Neuronal stem cell (in vitro differentiated cells): ENCODE results near the gene TIMP2.

Experiments
- DNase-seq: peaks from one replicate; pipeline ENCODE4 v3.0.0-alpha.2; 2013; ENCODE audit warnings: low spot score
- H2AFZ ChIP-seq: one replicate; pipeline ENCODE4 v1.6.1; 2013; ENCODE audit warnings: mild to moderate bottlenecking, low read length, inconsistent platforms
- H2AK5ac ChIP-seq: 2 replicates; pipeline ENCODE4 v1.6.1; 2013; ENCODE audit warnings: low read depth, mild to moderate bottlenecking, inconsistent platforms, low read length, moderate library complexity, mixed read lengths
- H2BK120ac ChIP-seq: 2 replicates; pipeline ENCODE4 v1.6.1; 2013; ENCODE audit warnings: low read depth, mild to moderate bottlenecking, inconsistent platforms, low read length, moderate library complexity, mixed read lengths
- H2BK12ac ChIP-seq: one replicate; pipeline ENCODE4 v1.6.1; 2013; ENCODE audit warnings: low read length, inconsistent platforms
- H2BK15ac ChIP-seq: 2 replicates; pipeline ENCODE4 v1.6.1; 2013; ENCODE audit warnings: mild to moderate bottlenecking, low read length, inconsistent platforms, mixed read lengths
- H2BK5ac ChIP-seq: one replicate; pipeline ENCODE4 v1.6.1; 2013; ENCODE audit warnings: inconsistent platforms, mild to moderate bottlenecking, low read length, moderate library complexity
- H3K14ac ChIP-seq: one replicate; pipeline ENCODE4 v1.6.1; 2013; ENCODE audit warnings: low read length, inconsistent platforms
- H3K18ac ChIP-seq: 2 replicates; pipeline ENCODE4 v1.6.1; 2013; ENCODE audit warnings: low read length, inconsistent platforms
- H3K23ac ChIP-seq: 2 replicates; pipeline ENCODE4 v1.6.1; 2013; ENCODE audit warnings: low read depth, mild to moderate bottlenecking, mixed read lengths, low read length, inconsistent platforms; ENCODE audit not compliant: poor library complexity
- H3K27ac ChIP-seq: replicated peaks from 3 replicates; pipeline ENCODE4 v1.5.1; 2013; ENCODE audit warnings: low read length, inconsistent platforms
- H3K27me3 ChIP-seq, 3 experiments: 2 replicates each; pipeline ENCODE4 v1.6.1; 2013; ENCODE audit warnings: low read length in 3 of 3, mild to moderate bottlenecking in 2 of 3, inconsistent platforms in 1 of 3, low read depth in 1 of 3, mixed read lengths in 1 of 3, moderate library complexity in 1 of 3; ENCODE audit not compliant: control insufficient read depth in 3 of 3, insufficient read depth in 3 of 3
- H3K36me3 ChIP-seq, 2 donors: replicated peaks in 1 of 2; 2 replicates each; pipeline ENCODE4 v1.6.1; 2013; ENCODE audit warnings: low read length in 2 of 2; ENCODE audit not compliant: control insufficient read depth in 2 of 2, insufficient read depth in 2 of 2
- H3K4ac ChIP-seq: 2 replicates; pipeline ENCODE4 v1.6.1; 2013; ENCODE audit warnings: inconsistent platforms, mild to moderate bottlenecking, low read length, moderate library complexity
- H3K4me1 ChIP-seq, 2 donors: 1 replicate in 1 of 2; 2 replicates in 1 of 2; pipeline ENCODE4 v1.6.1; 2013; ENCODE audit warnings: low read length in 2 of 2, low read depth in 1 of 2; ENCODE audit not compliant: control insufficient read depth in 2 of 2, insufficient read depth in 1 of 2
- H3K4me2 ChIP-seq: one replicate; pipeline ENCODE4 v1.6.1; 2013; ENCODE audit warnings: mild to moderate bottlenecking, low read length, inconsistent platforms; ENCODE audit not compliant: insufficient read depth, poor library complexity, severe bottlenecking
- H3K4me3 ChIP-seq, 2 donors: 2 replicates each; pipeline ENCODE4 v1.5.1; 2013; ENCODE audit warnings: low read length in 2 of 2, mild to moderate bottlenecking in 2 of 2, inconsistent platforms in 1 of 2, moderate library complexity in 1 of 2
- H3K79me1 ChIP-seq: one replicate; pipeline ENCODE4 v1.6.1; 2013; ENCODE audit warnings: low read depth, mild to moderate bottlenecking, inconsistent platforms, low read length, moderate library complexity
- H3K9ac ChIP-seq: one replicate; pipeline ENCODE4 v1.6.1; 2013; ENCODE audit warnings: mild to moderate bottlenecking, low read depth, low read length, inconsistent platforms; ENCODE audit not compliant: poor library complexity
- H3K9me3 ChIP-seq, 2 donors: replicated peaks in 1 of 2; 2 replicates each; pipeline versions ENCODE3 to v1.6.1; 2013; ENCODE audit warnings: low read length in 2 of 2, mild to moderate bottlenecking in 2 of 2, inconsistent platforms in 1 of 2, low read depth in 1 of 2, mixed read lengths in 1 of 2, moderate library complexity in 1 of 2; ENCODE audit not compliant: control insufficient read depth in 2 of 2, insufficient read depth in 1 of 2
- H4K8ac ChIP-seq: one replicate; pipeline ENCODE4 v1.6.1; 2013; ENCODE audit warnings: low read depth, mild to moderate bottlenecking, inconsistent platforms, low read length, moderate library complexity
- H4K91ac ChIP-seq: one replicate; pipeline ENCODE4 v1.6.1; 2013; ENCODE audit warnings: low read length, low read depth, mild to moderate bottlenecking, inconsistent platforms; ENCODE audit not compliant: poor library complexity
- WGBS, 2 donors: extraction: QIAGEN DNeasy Blood & Tissue Kit; methylation state at CpG; one replicate each; pipeline ENCODE4 v1.1.7; 2013; ENCODE audit warnings: missing lambda C conversion rate in 2 of 2, mixed read lengths in 1 of 2; ENCODE audit not compliant: insufficient read length in 2 of 2, insufficient replicate concordance in 1 of 2; ENCODE audit errors: extremely low coverage in 2 of 2; 5-methylcytosine and 5-hydroxymethylcytosine counted together

Gene TIMP2

DNA sequence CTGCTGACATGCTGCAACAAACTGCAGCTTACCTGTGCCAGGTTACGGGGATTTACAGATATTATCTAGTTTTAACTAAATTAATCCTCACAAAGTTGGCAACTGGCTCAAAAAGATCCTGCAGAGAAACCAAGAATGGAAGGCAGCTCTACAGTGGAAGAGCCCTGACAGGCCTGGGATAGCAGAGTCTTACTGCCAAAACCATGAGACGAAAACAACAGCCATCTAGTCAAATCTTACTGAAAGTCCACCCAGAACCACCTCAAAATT, 92.7 kb downstream of the TIMP2 start:
- no peak for DNase-seq
- Histone ChIP-seq H3K4me1 (no peaks in the 10 kb centered on the region), H3K9ac (no peak overlapping the region), H2BK120ac (no peak overlapping the region), H2AFZ (no peak overlapping the region), H3K4ac (no peak overlapping the region), H4K91ac (no peak overlapping the region), H3K18ac (no peak overlapping the region), H3K27me3 (no peaks in the 10 kb centered on the region), H3K23ac (no peak overlapping the region), H4K8ac (no peak overlapping the region), H3K4me2 (no peak overlapping the region), H2BK12ac (no peak overlapping the region), H3K4me3 (no peak overlapping the region), H2BK5ac (no peak overlapping the region), H3K27ac (no peak overlapping the region), H3K14ac (no peak overlapping the region), H3K9me3 (no peaks in the 10 kb centered on the region), H3K36me3 (peaks cover 41 to 96% of the 10 kb centered on the region in 2 donors), H2AK5ac (no peak overlapping the region), H3K79me1 (peaks cover 2% of the 10 kb centered on the region), H2BK15ac (no peak overlapping the region)
- WGBS, 2 donors = no CpG with 5 or more reads among the region's 2 CpGs

DNA sequence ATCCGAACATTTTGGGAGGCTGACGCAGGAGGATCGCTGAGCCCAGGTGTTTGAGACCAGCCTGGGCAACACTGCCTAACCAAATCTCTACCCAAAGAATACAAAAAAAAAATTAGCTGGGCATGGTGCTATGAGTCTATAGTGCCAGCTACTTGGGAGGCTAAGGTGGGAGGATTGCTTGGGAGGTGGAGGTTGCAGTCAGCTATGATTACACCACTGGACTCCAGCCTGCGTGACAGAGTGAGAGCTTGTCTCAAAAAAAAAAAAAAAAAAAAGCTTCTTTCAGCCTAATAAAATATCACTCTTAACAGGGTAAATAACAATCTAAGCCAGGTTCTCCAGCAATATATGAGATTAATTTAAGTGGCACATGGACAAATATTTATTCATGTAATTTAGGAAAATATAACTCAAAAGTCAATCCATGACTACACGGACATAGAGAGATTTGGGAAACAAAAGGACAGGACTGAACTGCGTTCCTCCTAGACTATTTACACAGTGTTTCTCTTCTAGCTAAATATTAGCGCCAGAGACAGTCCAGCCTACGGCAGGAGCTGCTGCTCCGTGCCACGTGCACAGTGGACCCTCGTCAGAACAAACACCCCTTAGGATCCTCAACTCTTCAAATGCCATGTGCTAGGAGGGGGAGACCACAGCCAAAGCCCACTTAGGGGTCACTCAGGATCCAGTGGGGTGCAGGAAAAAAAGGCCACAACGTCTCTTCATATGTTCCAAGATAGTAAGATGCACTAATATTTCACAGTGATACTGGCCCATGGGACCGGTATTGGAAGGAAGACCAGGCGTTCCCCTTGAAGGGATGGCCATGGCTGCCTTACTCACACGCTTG, 93.3 kb downstream of the TIMP2 start:
- H2AFZ ChIP-seq = no peak overlapping the region
- H3K4me2 ChIP-seq = no peak overlapping the region
- H2AK5ac ChIP-seq = no peak overlapping the region
- no peaks in the 10 kb centered on the region for H3K27me3 ChIP-seq
- H3K9me3 ChIP-seq = no peaks in the 10 kb centered on the region
- no peak overlapping the region for H3K14ac ChIP-seq
- H3K27ac ChIP-seq = no peak overlapping the region
- H2BK15ac ChIP-seq = no peak overlapping the region
- no peak overlapping the region for H3K23ac ChIP-seq
- H3K4me3 ChIP-seq = no peak overlapping the region
- DNase-seq = no peak
- no peak overlapping the region for H2BK12ac ChIP-seq
- no peak overlapping the region for H4K8ac ChIP-seq
- no CpG with 5 or more reads among the region's 15 CpGs for WGBS, 2 donors
- H3K9ac ChIP-seq = no peak overlapping the region
- H3K79me1 ChIP-seq = peaks cover 2% of the 10 kb centered on the region
- H3K4ac ChIP-seq = no peak overlapping the region
- H3K36me3 ChIP-seq = peaks cover 43 to 96% of the 10 kb centered on the region in 2 donors
- no peak overlapping the region for H4K91ac ChIP-seq
- H2BK120ac ChIP-seq = no peak overlapping the region
- H2BK5ac ChIP-seq = no peak overlapping the region
- H3K18ac ChIP-seq = no peak overlapping the region
- no peaks in the 10 kb centered on the region for H3K4me1 ChIP-seq

DNA sequence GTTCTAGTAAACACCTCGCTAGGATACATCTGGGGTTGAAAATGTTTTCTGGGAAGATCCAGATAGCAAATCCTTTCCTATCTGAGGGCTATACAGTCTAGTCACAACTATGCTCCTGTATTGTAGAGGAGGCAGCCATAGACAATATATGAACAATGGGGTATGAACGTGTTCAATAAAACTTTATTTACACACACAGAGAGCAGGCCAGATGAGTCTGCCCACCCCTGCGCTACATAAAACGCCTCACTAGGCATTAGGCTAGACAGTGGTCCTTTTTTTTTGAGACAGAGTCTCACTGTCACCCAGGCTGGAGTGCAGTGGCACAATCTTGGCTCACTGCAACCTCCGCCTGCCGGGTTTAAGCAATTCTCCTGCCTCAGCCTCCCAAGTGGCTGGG, 95.7 kb downstream of the TIMP2 start:
- Histone ChIP-seq H2AK5ac (no peak overlapping the region), H3K36me3 (peaks cover 27 to 96% of the 10 kb centered on the region in 2 donors), H3K4me3 (no peak overlapping the region), H3K27ac (no peak overlapping the region), H3K4me1 (no peaks in the 10 kb centered on the region), H2BK12ac (no peak overlapping the region), H3K14ac (no peak overlapping the region), H2BK5ac (no peak overlapping the region), H4K8ac (no peak overlapping the region), H3K4me2 (no peak overlapping the region), H3K9ac (no peak overlapping the region), H3K27me3 (no peaks in the 10 kb centered on the region), H2AFZ (no peak overlapping the region), H2BK120ac (no peak overlapping the region), H4K91ac (no peak overlapping the region), H2BK15ac (no peak overlapping the region), H3K18ac (no peak overlapping the region), H3K79me1 (peaks cover 2% of the 10 kb centered on the region), H3K4ac (no peak overlapping the region), H3K9me3 (no peaks in the 10 kb centered on the region), H3K23ac (no peak overlapping the region)
- DNase-seq = no peak
- no CpG with 5 or more reads among the region's 6 CpGs for WGBS, 2 donors

DNA sequence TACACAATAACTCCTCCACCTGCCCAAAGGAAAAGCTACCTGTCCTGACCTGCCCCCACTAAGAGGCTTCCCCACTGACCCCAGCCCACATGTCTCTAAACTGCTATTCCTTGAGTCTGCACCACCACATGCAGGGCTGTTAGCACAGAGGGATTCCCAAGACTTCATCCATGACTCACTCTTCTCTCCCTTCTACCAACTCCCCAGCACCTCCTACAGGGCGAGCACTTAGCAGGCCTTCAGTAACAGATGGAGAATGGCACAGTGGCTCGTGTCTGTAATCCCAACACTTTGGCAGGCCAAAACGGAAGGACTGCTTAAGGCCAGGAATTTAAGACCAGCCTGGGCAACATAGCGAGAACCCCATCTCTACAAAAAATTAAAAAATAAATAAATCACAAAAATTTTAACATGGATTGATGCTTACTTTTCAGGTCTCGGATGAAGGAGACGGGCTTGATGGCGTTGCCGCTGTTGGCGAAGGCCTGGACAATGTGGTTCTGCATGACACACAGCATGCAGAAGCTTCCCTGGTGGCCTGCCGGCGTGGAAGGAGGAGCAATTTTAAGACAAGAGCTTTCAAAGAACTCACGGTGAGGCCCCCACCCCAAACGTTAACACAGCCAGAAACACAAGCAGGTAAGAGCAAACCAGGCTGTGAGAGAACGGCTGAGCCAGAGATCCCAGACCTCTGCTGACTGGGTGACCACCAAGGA, 96.6 kb downstream of the TIMP2 start:
- H3K18ac ChIP-seq = no peak overlapping the region
- H3K27me3 ChIP-seq = no peaks in the 10 kb centered on the region
- H2AK5ac ChIP-seq = no peak overlapping the region
- WGBS, 2 donors = no CpG with 5 or more reads among the region's 14 CpGs
- no peak overlapping the region for H2BK5ac ChIP-seq
- no peak overlapping the region for H3K23ac ChIP-seq
- no peak overlapping the region for H3K27ac ChIP-seq
- H3K14ac ChIP-seq = no peak overlapping the region
- no peak overlapping the region for H4K91ac ChIP-seq
- H3K4me3 ChIP-seq = peak overlapping the region in 1 of 2 donors; percentile 10
- H2BK15ac ChIP-seq = no peak overlapping the region
- H2BK12ac ChIP-seq = no peak overlapping the region
- H3K4me1 ChIP-seq = peaks cover 3 to 4% of the 10 kb centered on the region in 2 donors
- H3K9ac ChIP-seq = no peak overlapping the region
- H4K8ac ChIP-seq = no peak overlapping the region
- no peak overlapping the region for H2BK120ac ChIP-seq
- peaks cover 2% of the 10 kb centered on the region for H3K79me1 ChIP-seq
- no peak for DNase-seq
- peaks cover 31 to 96% of the 10 kb centered on the region in 2 donors for H3K36me3 ChIP-seq
- no peaks in the 10 kb centered on the region for H3K9me3 ChIP-seq
- H3K4ac ChIP-seq = no peak overlapping the region
- no peak overlapping the region for H3K4me2 ChIP-seq
- no peak overlapping the region for H2AFZ ChIP-seq
